ENCODE measurements around the gene GNB1L.

Gene GNB1L

DNA sequence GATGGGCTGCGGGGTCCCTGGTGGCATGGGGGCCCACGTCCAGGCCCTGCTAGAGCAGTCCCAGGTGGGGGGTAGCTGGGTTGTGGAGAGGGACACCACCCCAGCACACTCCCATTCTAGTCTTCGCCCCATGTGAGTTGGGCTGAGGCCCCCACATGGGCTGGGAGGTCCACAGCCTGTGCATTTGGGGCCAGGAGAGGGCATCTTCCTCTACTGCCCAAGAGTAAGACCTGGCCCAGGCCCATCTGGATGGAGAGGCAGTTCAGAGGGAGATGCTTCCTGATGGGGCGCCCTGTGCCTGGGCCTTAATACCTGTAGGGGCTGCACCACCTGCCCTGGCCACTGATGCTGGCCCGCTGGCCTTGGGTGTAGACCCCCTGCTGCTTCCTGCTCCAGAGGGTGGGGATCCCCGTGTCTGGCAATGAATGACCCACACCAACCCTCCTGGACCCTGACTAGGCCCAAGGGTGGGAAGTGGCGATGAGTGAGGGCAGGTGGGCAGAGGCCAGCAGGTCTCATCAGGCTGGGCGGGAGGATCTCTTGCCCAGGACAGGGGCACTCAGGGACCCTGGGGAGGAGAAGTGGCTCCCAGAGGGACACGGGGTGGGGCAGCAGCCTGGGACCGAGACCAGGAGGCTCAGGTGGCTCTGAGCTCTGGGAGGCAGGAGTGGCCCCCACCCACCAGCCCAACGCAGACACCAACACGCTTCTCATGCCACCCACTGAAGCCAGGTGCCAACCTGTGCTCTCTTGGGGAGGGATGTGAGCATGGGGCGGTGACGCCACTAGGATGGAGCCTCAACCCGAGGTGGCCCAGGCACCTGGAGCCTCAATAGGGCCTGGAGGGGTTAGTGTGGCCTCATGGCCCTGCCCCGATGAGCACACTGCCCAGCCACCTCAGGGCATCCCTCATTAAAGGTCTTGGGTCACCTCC, 17.4 kb upstream of the GNB1L start:
- Histone ChIP-seq H3K27me3 (replicated peaks; ENCODE audit: control insufficient read depth, insufficient read depth, low read length) (no peaks in the 10 kb centered on the region), H3K36me3 (ENCODE audit: control insufficient read depth, insufficient read depth, low read length) (no peaks in the 10 kb centered on the region), H3K4me3 (replicated peaks; ENCODE audit: low read depth, low read length) (no peak overlapping the region)
- TF ChIP-seq, protein P1, sequence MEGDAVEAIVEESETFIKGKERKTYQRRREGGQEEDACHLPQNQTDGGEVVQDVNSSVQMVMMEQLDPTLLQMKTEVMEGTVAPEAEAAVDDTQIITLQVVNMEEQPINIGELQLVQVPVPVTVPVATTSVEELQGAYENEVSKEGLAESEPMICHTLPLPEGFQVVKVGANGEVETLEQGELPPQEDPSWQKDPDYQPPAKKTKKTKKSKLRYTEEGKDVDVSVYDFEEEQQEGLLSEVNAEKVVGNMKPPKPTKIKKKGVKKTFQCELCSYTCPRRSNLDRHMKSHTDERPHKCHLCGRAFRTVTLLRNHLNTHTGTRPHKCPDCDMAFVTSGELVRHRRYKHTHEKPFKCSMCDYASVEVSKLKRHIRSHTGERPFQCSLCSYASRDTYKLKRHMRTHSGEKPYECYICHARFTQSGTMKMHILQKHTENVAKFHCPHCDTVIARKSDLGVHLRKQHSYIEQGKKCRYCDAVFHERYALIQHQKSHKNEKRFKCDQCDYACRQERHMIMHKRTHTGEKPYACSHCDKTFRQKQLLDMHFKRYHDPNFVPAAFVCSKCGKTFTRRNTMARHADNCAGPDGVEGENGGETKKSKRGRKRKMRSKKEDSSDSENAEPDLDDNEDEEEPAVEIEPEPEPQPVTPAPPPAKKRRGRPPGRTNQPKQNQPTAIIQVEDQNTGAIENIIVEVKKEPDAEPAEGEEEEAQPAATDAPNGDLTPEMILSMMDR (IDR thresholded peaks at IDR 0.05; ENCODE audit: insufficient read depth, low read length, poor library complexity, severe bottlenecking), result no peak
- no peak for DNase-seq (ENCODE audit: extremely low read depth, insufficient read length)

- DNase-seq (ENCODE audit: extremely low read depth, insufficient read length), result no peak
- Histone ChIP-seq H3K4me3 (replicated peaks; ENCODE audit: low read depth, low read length) (no peak overlapping the region), H3K36me3 (ENCODE audit: control insufficient read depth, insufficient read depth, low read length) (no peaks in the 10 kb centered on the region), H3K27me3 (replicated peaks; ENCODE audit: control insufficient read depth, insufficient read depth, low read length) (no peaks in the 10 kb centered on the region)
- TF ChIP-seq, protein P1 (IDR thresholded peaks at IDR 0.05; ENCODE audit: insufficient read depth, low read length, poor library complexity, severe bottlenecking), result no peak
Observed at GRCh38 chr22:19871023-19871844, 16.6 kb upstream of the GNB1L start.

DNA sequence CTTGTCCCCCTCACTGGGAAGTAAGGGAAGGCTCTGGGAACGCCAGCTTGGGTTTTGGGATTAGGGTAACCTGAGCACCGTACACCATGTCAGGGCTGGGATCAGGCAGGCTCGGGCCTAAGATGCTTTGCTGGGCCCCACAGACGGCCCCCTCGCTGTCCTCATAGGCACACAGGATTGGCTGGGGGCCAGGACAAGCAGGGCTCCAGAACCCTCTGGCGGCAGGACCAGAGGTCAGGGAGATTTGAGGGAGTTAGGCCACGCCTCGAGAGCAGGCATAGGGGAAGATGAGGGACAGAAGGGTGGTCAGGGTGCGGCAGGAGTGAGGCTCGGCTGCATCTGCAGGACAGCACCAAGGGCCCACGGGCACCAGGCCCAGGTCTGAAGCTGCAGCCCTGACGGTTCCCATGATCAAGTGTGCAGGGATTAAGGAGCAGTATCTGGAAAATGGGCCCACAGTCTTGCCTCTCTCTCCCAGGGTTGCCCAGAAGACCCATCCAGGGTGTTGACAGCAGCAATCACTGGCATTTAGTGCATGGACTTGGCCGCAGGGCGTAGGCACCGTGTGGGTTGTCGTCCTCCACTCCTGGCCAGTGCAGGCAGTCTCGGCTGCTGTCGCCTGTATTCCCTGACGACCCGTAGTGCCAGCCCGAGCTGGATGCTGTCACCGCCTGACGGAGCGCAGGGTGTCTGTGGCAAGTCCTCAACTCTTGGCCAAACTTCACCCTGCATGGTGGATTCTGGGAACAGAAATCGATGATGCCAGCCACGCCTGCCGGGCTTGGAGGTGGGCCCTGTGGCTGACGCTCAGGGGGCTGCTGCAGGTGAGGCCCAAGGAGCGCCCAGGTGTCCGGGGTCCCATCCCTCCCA, 15.7 kb upstream of the GNB1L start:
- Histone ChIP-seq H3K36me3 (ENCODE audit: control insufficient read depth, insufficient read depth, low read length) (no peaks in the 10 kb centered on the region), H3K4me3 (replicated peaks; ENCODE audit: low read depth, low read length) (no peak overlapping the region), H3K27me3 (replicated peaks; ENCODE audit: control insufficient read depth, insufficient read depth, low read length) (no peaks in the 10 kb centered on the region)
- TF ChIP-seq, protein P1 (IDR thresholded peaks at IDR 0.05; ENCODE audit: insufficient read depth, low read length, poor library complexity, severe bottlenecking), result no peak
- no peak for DNase-seq (ENCODE audit: extremely low read depth, insufficient read length)

DNA sequence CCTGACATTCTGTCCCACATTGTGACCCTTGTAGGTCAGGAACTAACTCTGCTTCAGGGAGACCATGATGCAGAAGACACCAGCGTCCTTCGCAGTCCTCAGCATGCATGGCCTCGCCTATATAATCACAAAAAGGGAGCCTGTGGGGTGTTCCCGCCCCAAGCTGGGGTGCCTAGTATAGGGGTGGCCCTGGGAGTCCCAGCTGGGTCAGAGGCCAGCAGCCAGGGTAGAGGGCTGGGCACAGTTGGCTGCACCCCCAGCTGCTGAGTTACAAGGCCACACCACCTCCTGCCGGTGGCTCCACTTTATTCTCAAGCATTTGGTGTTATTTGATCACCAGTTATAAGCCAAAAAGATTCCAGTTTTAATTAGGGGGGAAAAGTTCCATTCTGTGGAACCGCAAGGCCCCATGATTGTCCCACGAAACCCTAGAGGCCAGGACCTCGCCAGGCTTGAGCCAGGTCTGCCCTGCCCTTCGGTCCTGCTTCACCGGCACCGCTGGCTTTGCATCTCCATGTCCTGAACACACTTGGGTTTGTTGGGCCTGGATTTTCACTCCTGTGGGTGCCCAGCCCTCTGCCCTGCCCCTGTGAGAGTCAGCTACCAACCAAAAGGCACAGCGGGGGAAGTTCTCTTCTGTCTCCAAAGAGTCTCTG, 15.0 kb upstream of the GNB1L start:
- Histone ChIP-seq H3K4me3 (replicated peaks; ENCODE audit: low read depth, low read length) (no peak overlapping the region), H3K27me3 (replicated peaks; ENCODE audit: control insufficient read depth, insufficient read depth, low read length) (no peaks in the 10 kb centered on the region), H3K36me3 (ENCODE audit: control insufficient read depth, insufficient read depth, low read length) (no peaks in the 10 kb centered on the region)
- TF ChIP-seq, protein P1 (IDR thresholded peaks at IDR 0.05; ENCODE audit: insufficient read depth, low read length, poor library complexity, severe bottlenecking), result no peak
- DNase-seq (ENCODE audit: extremely low read depth, insufficient read length), result no peak
